Hepatocyte (in vitro differentiated cells): Measurements from ENCODE around the gene ARRB2.
"Not testable (repeated sequence)": the region's sequence is repeated elsewhere in the genome, so short reads cannot be mapped to it uniquely, and the experiment has no call there.

Source experiments
- EZH2 ChIP-seq: fragments of 200-600 bp; sonication (generic); IDR thresholded peaks from 2 replicates; pipeline ENCODE4 v1.6.1; 2016; ENCODE audit warnings: antibody characterized with exemption, mild to moderate bottlenecking, borderline replicate concordance
- TF ChIP-seq, protein P1 (sequence below): fragments of 200-600 bp; sonication (generic); IDR thresholded peaks from 2 replicates; pipeline ENCODE4 v1.5.1; 2016; ENCODE audit warnings: antibody characterized with exemption, mild to moderate bottlenecking; ENCODE audit not compliant: poor library complexity

DNA sequence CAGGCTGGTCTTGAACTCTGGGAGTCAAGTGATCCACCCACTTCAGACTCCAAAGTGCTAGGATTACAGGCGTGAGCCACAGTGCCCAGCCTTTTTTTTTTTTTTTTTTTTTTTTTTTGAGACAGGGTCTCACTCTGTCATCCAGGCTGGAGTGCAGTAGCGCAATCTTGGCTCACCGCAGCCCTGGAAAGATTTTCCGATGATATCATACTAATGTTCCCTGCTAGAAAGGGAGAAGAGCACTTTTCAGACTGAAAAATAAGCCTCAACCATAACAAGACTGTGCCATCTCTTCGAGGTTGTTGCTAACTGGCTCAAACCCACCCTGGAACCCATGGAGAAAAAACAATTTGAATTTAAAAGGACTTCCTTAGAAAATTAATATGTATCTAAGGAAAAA, 26.7 kb upstream of the ARRB2 start:
- TF ChIP-seq, protein P1, sequence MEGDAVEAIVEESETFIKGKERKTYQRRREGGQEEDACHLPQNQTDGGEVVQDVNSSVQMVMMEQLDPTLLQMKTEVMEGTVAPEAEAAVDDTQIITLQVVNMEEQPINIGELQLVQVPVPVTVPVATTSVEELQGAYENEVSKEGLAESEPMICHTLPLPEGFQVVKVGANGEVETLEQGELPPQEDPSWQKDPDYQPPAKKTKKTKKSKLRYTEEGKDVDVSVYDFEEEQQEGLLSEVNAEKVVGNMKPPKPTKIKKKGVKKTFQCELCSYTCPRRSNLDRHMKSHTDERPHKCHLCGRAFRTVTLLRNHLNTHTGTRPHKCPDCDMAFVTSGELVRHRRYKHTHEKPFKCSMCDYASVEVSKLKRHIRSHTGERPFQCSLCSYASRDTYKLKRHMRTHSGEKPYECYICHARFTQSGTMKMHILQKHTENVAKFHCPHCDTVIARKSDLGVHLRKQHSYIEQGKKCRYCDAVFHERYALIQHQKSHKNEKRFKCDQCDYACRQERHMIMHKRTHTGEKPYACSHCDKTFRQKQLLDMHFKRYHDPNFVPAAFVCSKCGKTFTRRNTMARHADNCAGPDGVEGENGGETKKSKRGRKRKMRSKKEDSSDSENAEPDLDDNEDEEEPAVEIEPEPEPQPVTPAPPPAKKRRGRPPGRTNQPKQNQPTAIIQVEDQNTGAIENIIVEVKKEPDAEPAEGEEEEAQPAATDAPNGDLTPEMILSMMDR, result not testable (repeated sequence)
- TF ChIP-seq EZH2, result not testable (repeated sequence)
